Thoracic aorta (tissue), 2 donors: ENCODE data around the gene PRRX2. TPM values are rescaled to one million over a fixed set of nuclear protein-coding genes. Genes with fewer than 3 reads are reported as not detected.

Experiments
- ATAC-seq: fragments of 150-250 bp; one replicate; pipeline ENCODE4 v1.8.0; 2017; ENCODE audit warnings: low read depth; ENCODE audit not compliant: insufficient number of reproducible peaks, low FRiP score
- DNase-seq: peaks from one replicate; pipeline ENCODE4 v3.0.0-alpha.2; 2020; ENCODE audit warnings: low spot score
- H3K27ac ChIP-seq, 2 donors: fragments of 200-600 bp; sonication (generic); 1 replicate in 1 of 2; 2 replicates in 1 of 2; pipeline ENCODE4 v1.5.1; 2016; ENCODE audit warnings: mild to moderate bottlenecking in 2 of 2, moderate library complexity in 2 of 2
- H3K27me3 ChIP-seq: fragments of 200-600 bp; sonication (generic); replicated peaks from 2 replicates; pipeline ENCODE4 v1.6.0; 2016; ENCODE audit warnings: mild to moderate bottlenecking; ENCODE audit not compliant: insufficient read depth
- H3K36me3 ChIP-seq: fragments of 200-600 bp; sonication (generic); one replicate; pipeline ENCODE4 v1.5.1; 2016
- H3K4me1 ChIP-seq, 2 donors: fragments of 200-600 bp; sonication (generic); 1 replicate in 1 of 2; 2 replicates in 1 of 2; pipeline versions ENCODE4 v1.5.1 to v1.6.0; 2016; ENCODE audit warnings: low read depth in 2 of 2, mild to moderate bottlenecking in 1 of 2; ENCODE audit not compliant: control insufficient read depth in 1 of 2
- H3K4me3 ChIP-seq: fragments of 200-600 bp; sonication (generic); 2 replicates; pipeline ENCODE4 v1.5.1; 2016; ENCODE audit warnings: mild to moderate bottlenecking
- H3K9me3 ChIP-seq: fragments of 200-600 bp; sonication (generic); 2 replicates; pipeline ENCODE4 v1.5.1; 2016
- total RNA-seq, 2 donors: library from RNA; depleted of rRNA; stranded (reverse); fragments of >200 nt; gene quantifications; one replicate each; pipeline versions ENCODE4 v1.1.0 to v1.2.3, GENCODE V29; 2016
- TF ChIP-seq, protein P1 (sequence below): fragments of 200-600 bp; sonication (generic); IDR thresholded peaks from one replicate; pipeline ENCODE4 v1.5.1; 2019; ENCODE audit warnings: antibody characterized with exemption

Gene PRRX2
- total RNA-seq, 2 donors from 2014 or later = 42.0 to 66.1 TPM

DNA sequence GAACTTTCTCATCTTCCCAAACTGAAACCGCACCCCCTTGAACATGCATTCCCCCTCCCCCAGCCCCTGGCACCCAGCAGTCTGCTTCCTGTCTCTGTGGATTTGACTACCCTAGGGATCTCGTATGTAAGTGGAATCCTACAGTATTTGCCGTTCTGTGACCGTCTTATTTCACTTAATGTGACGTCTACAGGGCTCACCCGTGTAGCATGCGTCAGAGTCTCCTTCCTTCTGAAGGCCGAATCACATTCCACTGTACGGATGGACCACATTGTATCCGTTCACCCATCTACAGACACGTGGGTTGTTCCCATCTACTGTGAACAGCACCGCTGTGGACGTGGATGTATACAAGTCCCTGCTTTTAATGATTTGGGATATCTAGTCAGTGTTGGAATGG, 4.5 kb downstream of the PRRX2 start:
- H3K36me3 ChIP-seq = no peaks in the 10 kb centered on the region
- ATAC-seq (no peak), DNase-seq (no peak)
- H3K27ac ChIP-seq = peak overlapping the region; percentile 17 to 82
- TF ChIP-seq, protein P1, sequence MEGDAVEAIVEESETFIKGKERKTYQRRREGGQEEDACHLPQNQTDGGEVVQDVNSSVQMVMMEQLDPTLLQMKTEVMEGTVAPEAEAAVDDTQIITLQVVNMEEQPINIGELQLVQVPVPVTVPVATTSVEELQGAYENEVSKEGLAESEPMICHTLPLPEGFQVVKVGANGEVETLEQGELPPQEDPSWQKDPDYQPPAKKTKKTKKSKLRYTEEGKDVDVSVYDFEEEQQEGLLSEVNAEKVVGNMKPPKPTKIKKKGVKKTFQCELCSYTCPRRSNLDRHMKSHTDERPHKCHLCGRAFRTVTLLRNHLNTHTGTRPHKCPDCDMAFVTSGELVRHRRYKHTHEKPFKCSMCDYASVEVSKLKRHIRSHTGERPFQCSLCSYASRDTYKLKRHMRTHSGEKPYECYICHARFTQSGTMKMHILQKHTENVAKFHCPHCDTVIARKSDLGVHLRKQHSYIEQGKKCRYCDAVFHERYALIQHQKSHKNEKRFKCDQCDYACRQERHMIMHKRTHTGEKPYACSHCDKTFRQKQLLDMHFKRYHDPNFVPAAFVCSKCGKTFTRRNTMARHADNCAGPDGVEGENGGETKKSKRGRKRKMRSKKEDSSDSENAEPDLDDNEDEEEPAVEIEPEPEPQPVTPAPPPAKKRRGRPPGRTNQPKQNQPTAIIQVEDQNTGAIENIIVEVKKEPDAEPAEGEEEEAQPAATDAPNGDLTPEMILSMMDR = no peak
- H3K27me3 ChIP-seq = no peaks in the 10 kb centered on the region
- H3K4me1 ChIP-seq = peaks cover 29 to 78% of the 10 kb centered on the region in 2 donors
- H3K9me3 ChIP-seq = no peaks in the 10 kb centered on the region
- H3K4me3 ChIP-seq = peak overlapping the region; percentile 16

DNA sequence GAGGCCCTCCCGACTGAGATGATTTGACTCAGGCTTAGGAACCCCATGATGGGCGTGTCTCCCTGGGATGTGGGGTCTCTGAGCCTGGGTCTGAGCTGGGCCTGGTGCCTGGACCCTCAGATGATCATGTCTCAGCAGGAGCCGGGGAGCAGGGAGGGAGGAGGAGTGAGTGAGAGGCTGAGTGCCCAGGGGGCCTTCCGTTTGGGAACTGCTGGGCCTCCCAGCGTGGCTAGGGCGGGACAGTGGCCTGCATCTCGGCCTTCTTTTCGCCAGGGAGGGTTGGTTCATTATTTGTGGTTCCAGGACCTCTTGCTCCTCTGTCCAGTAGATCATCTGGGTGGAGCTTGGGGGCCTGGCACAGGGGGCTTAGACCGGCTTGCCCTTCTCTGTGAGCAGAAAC, 5.6 kb downstream of the PRRX2 start:
- TF ChIP-seq, protein P1 = no peak
- peaks cover 29 to 87% of the 10 kb centered on the region in 2 donors for H3K4me1 ChIP-seq

DNA sequence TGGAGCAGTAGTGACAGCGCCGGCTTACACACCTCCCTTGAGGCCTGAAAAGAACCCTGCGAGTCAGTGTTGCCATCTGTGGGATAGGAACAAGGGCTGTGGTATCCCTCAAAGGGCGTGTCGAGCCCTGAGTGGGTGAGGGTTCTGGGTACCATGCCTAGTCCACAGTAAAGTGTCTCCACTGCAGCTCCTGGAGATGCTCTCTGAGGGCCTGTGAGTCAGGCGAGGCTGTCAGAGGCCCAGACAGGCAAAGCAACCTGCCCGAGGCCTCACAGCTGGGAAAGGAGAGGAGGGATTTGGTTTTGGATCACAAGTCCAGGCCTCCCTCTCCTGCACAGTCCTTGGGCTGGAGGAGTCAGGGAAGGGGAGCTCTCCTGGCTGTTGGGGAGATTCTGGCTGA, 6.1 kb downstream of the PRRX2 start:
- TF ChIP-seq, protein P1 = no peak
- ATAC-seq = no peak
- Histone ChIP-seq H3K27me3 (no peaks in the 10 kb centered on the region), H3K9me3 (no peaks in the 10 kb centered on the region), H3K4me3 (no peak overlapping the region), H3K36me3 (no peaks in the 10 kb centered on the region), H3K27ac (peak overlapping the region; percentile 57 to 82), H3K4me1 (peaks cover 29 to 91% of the 10 kb centered on the region in 2 donors)
- DNase-seq = no peak

More for the DNA sequence above, 5.6 kb downstream of the PRRX2 start:
- Histone ChIP-seq H3K27me3 (no peaks in the 10 kb centered on the region), H3K9me3 (no peaks in the 10 kb centered on the region), H3K27ac (peak overlapping the region; percentile 57 to 82), H3K4me3 (no peak overlapping the region), H3K36me3 (no peaks in the 10 kb centered on the region)
- no peak for ATAC-seq
- DNase-seq = no peak

DNA sequence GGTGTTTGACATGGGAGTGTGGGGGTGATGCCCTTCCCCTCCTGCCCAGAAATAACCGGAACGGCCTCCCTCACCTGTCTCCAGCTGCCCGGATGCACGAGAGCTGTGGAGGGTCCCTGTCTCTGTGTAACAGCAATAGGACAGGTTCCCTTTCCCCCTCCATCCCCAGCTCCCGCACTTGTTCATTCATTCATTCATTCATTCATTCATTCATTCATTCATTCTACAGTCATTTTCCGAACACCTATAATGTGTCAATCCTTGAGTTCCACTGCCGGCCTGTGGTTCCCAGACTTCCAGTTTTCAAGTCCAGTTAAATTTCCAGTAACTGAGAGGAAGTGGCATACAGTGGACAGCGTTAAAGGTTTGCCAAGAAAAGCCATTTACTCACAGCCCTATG, 7.3 kb downstream of the PRRX2 start:
- DNase-seq (no peak), ATAC-seq (no peak)
- TF ChIP-seq, protein P1 = no peak
- Histone ChIP-seq H3K4me3 (no peak overlapping the region), H3K27me3 (no peaks in the 10 kb centered on the region), H3K36me3 (no peaks in the 10 kb centered on the region), H3K4me1 (peaks cover 24 to 97% of the 10 kb centered on the region in 2 donors), H3K9me3 (no peaks in the 10 kb centered on the region), H3K27ac (peak overlapping the region; percentile 38 to 82)

DNA sequence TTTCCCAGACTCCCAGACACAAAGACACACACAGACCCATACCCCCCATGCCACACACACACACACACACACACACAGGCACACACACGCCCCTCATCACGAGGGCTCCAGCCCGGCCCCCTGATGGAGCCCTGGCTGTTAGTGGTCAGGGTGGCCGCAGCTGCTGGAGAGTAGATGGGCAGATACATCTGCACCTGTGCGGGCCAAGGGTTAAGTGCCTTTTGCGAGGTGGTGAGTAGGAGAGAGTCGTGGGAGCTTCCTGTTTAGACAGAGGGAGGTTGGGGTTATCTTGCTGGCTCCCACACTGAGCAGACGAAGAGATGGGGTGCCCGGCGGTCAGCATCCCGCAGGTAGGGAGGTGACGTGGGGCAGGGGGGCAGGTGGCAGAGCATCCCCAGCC, 8.2 kb downstream of the PRRX2 start:
- TF ChIP-seq, protein P1 = no peak
- no peaks in the 10 kb centered on the region for H3K27me3 ChIP-seq
- ATAC-seq (no peak), DNase-seq (no peak)
- H3K36me3 ChIP-seq = no peaks in the 10 kb centered on the region
- H3K4me3 ChIP-seq = no peak overlapping the region
- H3K9me3 ChIP-seq = no peaks in the 10 kb centered on the region
- H3K27ac ChIP-seq = no peak overlapping the region
- H3K4me1 ChIP-seq = peaks cover 17 to 95% of the 10 kb centered on the region in 2 donors
